KOPT-K1 (cell line): ENCODE measurements around the gene HKDC1.
"Not testable (repeated sequence)": the region's sequence is repeated elsewhere in the genome, so short reads cannot be mapped to it uniquely, and the experiment has no call there.

Source experiments
- H3K27ac ChIP-seq: fragments of 200-600 bp; sonication (generic); 2 replicates; pipeline ENCODE4 v1.5.1; 2016; ENCODE audit warnings: antibody characterized with exemption, mild to moderate bottlenecking, low read depth, low read length; ENCODE audit not compliant: poor library complexity, severe bottlenecking
- H3K36me3 ChIP-seq: fragments of 200-600 bp; sonication (generic); 2 replicates; pipeline ENCODE4 v1.5.1; 2017; ENCODE audit warnings: antibody characterized with exemption, mild to moderate bottlenecking, low read length, moderate library complexity; ENCODE audit not compliant: insufficient read depth
- H3K9me3 ChIP-seq: fragments of 200-600 bp; sonication (generic); 2 replicates; pipeline ENCODE4 v1.5.1; 2017; ENCODE audit warnings: antibody characterized with exemption, low read length, mild to moderate bottlenecking; ENCODE audit not compliant: insufficient read depth, poor library complexity, severe bottlenecking

The HKDC1 gene

GRCh38 chr10:69220041-69220451, at the start of gene HKDC1:
Gene HKDC1, plus strand, starts transcription at chr10:69220332. Its CDS starts 104 bp downstream, at chr10:69220436.
- Histone ChIP-seq H3K9me3 (no peaks in the 10 kb centered on the region), H3K36me3 (no peaks in the 10 kb centered on the region), H3K27ac (peak within 1 kb of the TSS; percentile 92)

DNA sequence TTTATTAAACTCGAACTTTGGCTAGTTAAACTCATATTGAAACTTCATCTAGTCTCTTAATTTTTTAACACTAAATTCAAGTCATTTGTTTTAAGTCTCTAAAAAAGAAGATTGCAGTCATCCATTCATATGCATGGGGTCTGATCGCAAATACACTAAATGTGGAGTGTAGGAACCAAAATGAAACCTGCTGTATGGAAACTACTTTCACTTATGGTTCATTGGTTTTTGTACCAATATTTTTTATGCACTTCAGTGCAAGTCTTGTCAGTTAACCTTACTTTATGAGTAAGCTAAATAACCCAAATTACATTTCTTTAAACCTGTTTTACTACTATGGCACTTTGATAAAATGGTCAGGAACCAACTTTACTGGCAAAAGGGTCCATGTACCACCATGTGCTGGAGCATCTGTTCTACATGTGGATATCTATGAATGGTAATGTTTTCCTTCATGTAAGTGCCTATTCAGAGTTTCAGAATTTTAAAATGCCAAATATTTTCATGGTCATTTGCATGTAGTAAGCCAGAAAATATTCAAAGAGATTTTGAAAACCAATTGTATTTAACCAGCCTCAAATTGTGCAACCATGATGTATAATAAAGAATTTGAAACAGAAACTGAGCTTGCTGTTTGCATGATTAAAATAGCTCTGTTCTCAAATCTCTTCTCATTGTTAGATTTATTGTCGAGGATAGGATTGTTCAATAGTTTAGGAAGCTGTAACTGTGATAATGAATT, 47.7 kb upstream of the HKDC1 start:
- Histone ChIP-seq H3K27ac (no peak overlapping the region), H3K36me3 (peaks cover 53% of the 10 kb centered on the region), H3K9me3 (no peaks in the 10 kb centered on the region)

DNA sequence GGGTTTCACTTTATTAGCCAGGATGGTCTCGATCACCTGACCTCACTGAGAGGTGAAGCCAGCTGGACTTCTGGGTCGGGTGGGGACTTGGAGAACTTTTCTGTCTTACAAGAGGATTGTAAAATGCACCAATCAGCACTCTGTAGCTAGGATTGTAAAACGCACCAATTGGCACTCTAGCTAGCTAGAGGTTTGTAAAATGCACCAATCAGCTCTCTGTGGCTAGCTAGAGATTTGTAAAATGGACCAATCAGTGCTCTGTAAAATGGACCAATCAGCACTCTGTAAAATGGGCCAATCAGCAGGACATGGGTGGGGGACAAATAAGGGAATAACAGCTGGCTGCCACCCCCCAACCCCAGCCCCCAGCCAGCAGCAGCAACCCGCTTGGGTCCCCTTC, 44.8 kb upstream of the HKDC1 start:
- H3K9me3 ChIP-seq, H3K27ac ChIP-seq: not testable (repeated sequence)
- peaks cover 31% of the 10 kb centered on the region for H3K36me3 ChIP-seq

DNA sequence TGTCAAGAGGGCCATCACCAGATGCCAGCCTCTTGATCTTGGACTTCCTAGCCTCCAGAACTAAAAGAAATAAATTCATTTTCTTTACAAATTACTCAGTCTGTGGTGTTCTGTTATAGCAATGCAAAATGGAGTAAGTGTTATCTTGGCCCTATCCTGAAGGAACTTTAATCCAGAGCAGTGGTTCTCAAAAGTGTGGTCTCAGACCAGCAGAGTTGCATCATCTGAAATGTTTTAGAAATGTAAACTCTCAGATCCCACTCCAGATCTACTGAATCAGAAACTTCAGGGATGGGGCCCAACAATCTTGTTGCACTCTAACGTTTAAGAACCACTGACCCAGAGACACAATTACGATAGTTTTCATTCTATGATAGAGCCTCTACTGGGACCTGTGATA, 43.3 kb upstream of the HKDC1 start:
- Histone ChIP-seq H3K27ac (no peak overlapping the region), H3K36me3 (peaks cover 16% of the 10 kb centered on the region), H3K9me3 (no peaks in the 10 kb centered on the region)

- Histone ChIP-seq H3K9me3 (no peaks in the 10 kb centered on the region), H3K36me3 (peaks cover 15% of the 10 kb centered on the region), H3K27ac (peak overlapping the region; percentile 92)
These were observed 40.9 kb upstream of the HKDC1 start for GRCh38 chr10:69179089-69179742.

DNA sequence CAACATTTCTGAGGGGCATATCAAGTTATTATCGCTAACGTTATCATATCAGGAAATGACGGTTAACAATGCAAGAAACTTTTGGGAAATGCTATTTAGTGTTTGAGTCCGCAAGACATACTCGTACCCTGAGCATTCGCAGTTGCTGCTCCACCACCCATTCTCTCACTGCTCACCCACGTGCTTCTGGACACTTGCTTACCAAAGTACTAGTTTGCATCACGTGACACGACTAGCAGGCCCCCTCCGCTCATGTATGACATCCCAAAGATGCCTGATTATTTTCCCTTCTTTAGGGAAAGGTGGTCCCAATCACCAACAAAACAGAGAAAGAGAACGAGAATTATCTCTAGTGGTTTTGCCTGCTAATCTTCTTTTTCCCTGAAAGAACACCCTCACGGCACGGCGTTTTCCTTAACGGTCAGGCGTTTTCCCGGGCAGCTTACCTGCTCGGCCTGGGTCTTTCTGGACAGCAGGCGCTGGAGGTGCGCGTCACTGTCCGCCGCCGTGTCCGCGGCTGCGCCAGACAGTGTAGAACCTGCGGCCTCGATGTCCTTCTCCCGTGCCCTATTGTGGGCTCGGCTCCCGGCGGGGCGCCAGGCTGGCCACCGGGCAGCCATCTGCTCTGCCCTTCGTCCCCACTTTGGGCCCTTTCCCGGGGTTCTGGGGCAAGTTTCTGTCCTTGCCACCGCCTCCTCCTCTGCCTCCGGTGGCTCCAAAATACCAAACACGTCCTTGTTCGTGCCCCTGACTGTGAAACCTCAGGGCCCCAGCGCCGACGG, 40.2 kb upstream of the HKDC1 start, which contains the start of gene SUPV3L1:
SUPV3L1 (plus strand) TSS at position 492 of the 782 bp plus-strand sequence; CDS start at position 550, 58 bp downstream.
- Histone ChIP-seq H3K9me3 (no peaks in the 10 kb centered on the region), H3K36me3 (peaks cover 20% of the 10 kb centered on the region), H3K27ac (peak within 1 kb of the TSS; percentile 92)

- Histone ChIP-seq H3K27ac (peak overlapping the region; percentile 92), H3K36me3 (peaks cover 26% of the 10 kb centered on the region), H3K9me3 (no peaks in the 10 kb centered on the region)
These were observed 39.5 kb upstream of the HKDC1 start for GRCh38 chr10:69180525-69181204.

- Histone ChIP-seq H3K9me3 (no peaks in the 10 kb centered on the region), H3K36me3 (peaks cover 33% of the 10 kb centered on the region), H3K27ac (no peak overlapping the region)
These were observed 38.7 kb upstream of the HKDC1 start for GRCh38 chr10:69181433-69181832.

GRCh38 chr10:69182005-69182404, 38.1 kb upstream of the HKDC1 start:
- Histone ChIP-seq H3K27ac (no peak overlapping the region), H3K36me3 (peaks cover 39% of the 10 kb centered on the region), H3K9me3 (no peaks in the 10 kb centered on the region)

DNA sequence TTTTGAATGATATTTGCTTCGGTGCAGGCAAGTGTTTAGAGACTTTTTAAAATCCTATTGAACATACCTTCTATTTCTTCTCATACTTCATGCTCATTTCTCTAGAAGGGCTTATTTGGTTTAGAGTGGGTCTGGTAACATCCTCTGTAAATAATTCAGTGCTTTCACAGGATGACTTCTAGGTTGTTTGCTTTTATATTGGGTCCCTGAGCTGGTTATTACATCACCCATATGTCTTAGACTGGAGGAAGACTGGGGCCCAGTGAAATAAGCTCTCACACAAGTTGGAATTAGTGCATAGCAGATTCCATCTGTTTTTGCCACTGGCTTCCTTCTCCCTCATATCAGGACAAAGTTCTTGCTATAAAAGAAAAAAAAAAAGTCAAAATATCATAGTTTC, 33.6 kb upstream of the HKDC1 start:
- H3K9me3 ChIP-seq, result no peaks in the 10 kb centered on the region
- H3K36me3 ChIP-seq, result peaks cover 84% of the 10 kb centered on the region
- H3K27ac ChIP-seq, result no peak overlapping the region

- Histone ChIP-seq H3K27ac (no peak overlapping the region), H3K36me3 (peaks cover 94% of the 10 kb centered on the region), H3K9me3 (no peaks in the 10 kb centered on the region)
These were observed 19.1 kb upstream of the HKDC1 start for GRCh38 chr10:69201045-69201444.

GRCh38 chr10:69202332-69202731, 17.8 kb upstream of the HKDC1 start:
- Histone ChIP-seq H3K36me3 (peaks cover 94% of the 10 kb centered on the region), H3K27ac (no peak overlapping the region), H3K9me3 (no peaks in the 10 kb centered on the region)

DNA sequence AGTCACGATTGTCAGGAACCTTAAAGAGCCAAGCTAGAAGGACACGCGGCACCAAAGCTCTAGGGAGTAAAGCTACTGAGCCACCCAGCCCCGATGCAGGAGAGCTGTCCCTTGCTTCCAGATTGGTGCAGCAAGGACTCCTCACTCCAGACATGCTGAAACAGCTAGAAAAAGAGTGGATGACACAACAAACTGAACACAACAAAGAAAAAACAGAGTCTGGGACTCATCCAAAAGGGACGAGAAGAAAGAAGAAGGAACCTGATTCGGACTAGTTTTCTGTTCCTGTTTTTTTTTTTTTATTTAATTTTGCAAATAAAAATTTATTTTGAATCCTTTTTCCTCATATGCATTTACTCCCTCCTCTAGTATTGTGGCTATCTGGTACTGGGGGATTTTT, 11.4 kb upstream of the HKDC1 start:
- Histone ChIP-seq H3K36me3 (peaks cover 62% of the 10 kb centered on the region), H3K27ac (no peak overlapping the region), H3K9me3 (no peaks in the 10 kb centered on the region)

- Histone ChIP-seq H3K9me3 (no peaks in the 10 kb centered on the region), H3K36me3 (peaks cover 50% of the 10 kb centered on the region), H3K27ac (no peak overlapping the region)
These were observed 10.2 kb upstream of the HKDC1 start for GRCh38 chr10:69209787-69210484.
